PC-3 (cell line): ENCODE results near the gene HSPB6. TPM values are rescaled to one million over a fixed set of nuclear protein-coding genes. Genes with fewer than 3 reads are reported as not detected.

Source experiments
- ATAC-seq: fragments of 200-7000 bp; cut with Tn5 transposase; 2 replicates; pipeline ENCODE4 v1.9.1; 2020; ENCODE audit warnings: mild to moderate bottlenecking, moderate library complexity
- BruUV-seq: library from RNA; stranded (reverse); fragments of 400-500 nt; replicated peaks from 2 replicates; lab custom pipeline; 2021; lab: Mats Ljungman, UMichigan
- CTCF ChIA-PET: fragments of 300-600 bp; sonication (Branson Sonifier 250); formaldehyde crosslinking; loops from one replicate; lab custom pipeline; 2022; ENCODE audit warnings: antibody characterized with exemption; lab: Charles Lee
- POLR2A ChIA-PET: fragments of 300-600 bp; sonication (Branson Sonifier 250); formaldehyde crosslinking; loops from one replicate; lab custom pipeline; 2022; ENCODE audit warnings: antibody characterized with exemption; ENCODE audit not compliant: unreplicated experiment; lab: Charles Lee
- DNase-seq: peaks from one replicate; pipeline ENCODE4 v3.0.0-alpha.2; 2015
- H2AFZ ChIP-seq: fragments of 300-600 bp; sonication (generic); 2 replicates; pipeline ENCODE4 v1.6.0; 2016; ENCODE audit warnings: antibody characterized with exemption, low read length
- H3F3A ChIP-seq: fragments of 300-600 bp; sonication (generic); one replicate; pipeline ENCODE4 v1.6.0; 2017; ENCODE audit warnings: antibody characterized with exemption, low read length, control low read depth, mild to moderate bottlenecking; ENCODE audit not compliant: unreplicated experiment
- H3K27ac ChIP-seq: fragments of 300-600 bp; sonication (generic); 2 replicates; pipeline ENCODE4 v1.5.1; 2016; ENCODE audit warnings: mild to moderate bottlenecking, low read length
- H3K27me3 ChIP-seq: fragments of 300-600 bp; sonication (generic); 2 replicates; pipeline ENCODE4 v1.6.1; 2016; ENCODE audit warnings: low read length, mixed read lengths
- H3K36me3 ChIP-seq: fragments of 300-600 bp; sonication (generic); 2 replicates; pipeline ENCODE4 v1.6.1; 2016; ENCODE audit warnings: low read depth, mixed run types, low read length, mixed read lengths
- H3K4me1 ChIP-seq: fragments of 300-600 bp; sonication (generic); 2 replicates; pipeline ENCODE4 v1.5.1; 2016; ENCODE audit warnings: low read length; ENCODE audit not compliant: insufficient read depth
- H3K4me2 ChIP-seq: fragments of 300-600 bp; sonication (generic); 2 replicates; pipeline ENCODE4 v1.6.0; 2016; ENCODE audit warnings: low read length
- H3K4me3 ChIP-seq: fragments of 300-600 bp; sonication (generic); 2 replicates; pipeline ENCODE4 v1.5.1; 2016; ENCODE audit warnings: mild to moderate bottlenecking, low read length, mixed read lengths
- H3K79me2 ChIP-seq: fragments of 300-600 bp; sonication (generic); 2 replicates; pipeline ENCODE4 v1.6.1; 2017; ENCODE audit warnings: low read length, mixed read lengths
- H3K9ac ChIP-seq: fragments of 300-600 bp; sonication (generic); 2 replicates; pipeline ENCODE4 v1.6.0; 2016; ENCODE audit warnings: mild to moderate bottlenecking, low read length
- H3K9me2 ChIP-seq: fragments of 300-600 bp; sonication (generic); replicated peaks from 2 replicates; pipeline ENCODE4 v1.6.1; 2016; ENCODE audit warnings: mixed run types, low read length, mixed read lengths
- H3K9me3 ChIP-seq: fragments of 300-600 bp; sonication (generic); 2 replicates; pipeline ENCODE4 v1.6.1; 2016; ENCODE audit warnings: low read length, mixed read lengths
- H4K20me1 ChIP-seq: fragments of 300-600 bp; sonication (generic); 2 replicates; pipeline ENCODE4 v1.6.1; 2016; ENCODE audit warnings: low read length, mixed read lengths
- EZH2 ChIP-seq: fragments of 300-600 bp; sonication (generic); IDR thresholded peaks from one replicate; pipeline ENCODE4 v1.6.1; 2017; ENCODE audit warnings: antibody characterized with exemption, mild to moderate bottlenecking, low read length; ENCODE audit not compliant: unreplicated experiment
- EZH2phosphoT487 ChIP-seq: fragments of 300-600 bp; sonication (generic); IDR thresholded peaks from 2 replicates; pipeline ENCODE4 v1.6.1; 2018; ENCODE audit warnings: mild to moderate bottlenecking, antibody characterized with exemption, low read length, borderline replicate concordance
- intact Hi-C: fragments of 100-400 bp; cut with micrococcal nuclease; formaldehyde crosslinking; loops from 2 replicates; pipeline ENCODE4 v1.9.0; 2023
- total RNA-seq: library from RNA; depleted of rRNA; stranded (reverse); fragments of >200 nt; gene quantifications from 2 replicates; pipeline ENCODE4 v1.2.3, GENCODE V29; 2014
- TF ChIP-seq, protein P1 (sequence below): fragments of 300-600 bp; sonication (generic); conservative IDR thresholded peaks from 2 replicates; pipeline ENCODE4 v1.5.1; 2017; ENCODE audit warnings: antibody characterized with exemption, low read depth, mild to moderate bottlenecking, low read length

The HSPB6 gene
- total RNA-seq, 1 experiment from 2014 or later, result not detected

GRCh38 chr19:35754370-35755130 lies 2.3 kb downstream of the HSPB6 start:
- TF ChIP-seq EZH2 (no peak), EZH2phosphoT487 (no peak)
- TF ChIP-seq, protein P1, sequence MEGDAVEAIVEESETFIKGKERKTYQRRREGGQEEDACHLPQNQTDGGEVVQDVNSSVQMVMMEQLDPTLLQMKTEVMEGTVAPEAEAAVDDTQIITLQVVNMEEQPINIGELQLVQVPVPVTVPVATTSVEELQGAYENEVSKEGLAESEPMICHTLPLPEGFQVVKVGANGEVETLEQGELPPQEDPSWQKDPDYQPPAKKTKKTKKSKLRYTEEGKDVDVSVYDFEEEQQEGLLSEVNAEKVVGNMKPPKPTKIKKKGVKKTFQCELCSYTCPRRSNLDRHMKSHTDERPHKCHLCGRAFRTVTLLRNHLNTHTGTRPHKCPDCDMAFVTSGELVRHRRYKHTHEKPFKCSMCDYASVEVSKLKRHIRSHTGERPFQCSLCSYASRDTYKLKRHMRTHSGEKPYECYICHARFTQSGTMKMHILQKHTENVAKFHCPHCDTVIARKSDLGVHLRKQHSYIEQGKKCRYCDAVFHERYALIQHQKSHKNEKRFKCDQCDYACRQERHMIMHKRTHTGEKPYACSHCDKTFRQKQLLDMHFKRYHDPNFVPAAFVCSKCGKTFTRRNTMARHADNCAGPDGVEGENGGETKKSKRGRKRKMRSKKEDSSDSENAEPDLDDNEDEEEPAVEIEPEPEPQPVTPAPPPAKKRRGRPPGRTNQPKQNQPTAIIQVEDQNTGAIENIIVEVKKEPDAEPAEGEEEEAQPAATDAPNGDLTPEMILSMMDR, result no peak
- no peaks in the 10 kb centered on the region for H3K27me3 ChIP-seq
- no peak overlapping the region for H3K4me3 ChIP-seq
- H3F3A ChIP-seq, result peaks cover 3% of the 10 kb centered on the region
- ChIA-PET CTCF (no interaction called here), POLR2A (no interaction called here)
- intact Hi-C loops, result no loop called here
- H3K9me2 ChIP-seq, result no peaks in the 10 kb centered on the region
- no peaks in the 10 kb centered on the region for H3K36me3 ChIP-seq
- H3K4me2 ChIP-seq, result no peak overlapping the region
- H3K27ac ChIP-seq, result no peak overlapping the region
- no peak overlapping the region for H3K9ac ChIP-seq
- no TSS peak for BruUV-seq
- no peaks in the 10 kb centered on the region for H3K9me3 ChIP-seq
- no peaks in the 10 kb centered on the region for H4K20me1 ChIP-seq
- H3K4me1 ChIP-seq, result peaks cover 13% of the 10 kb centered on the region
- DNase-seq, result no peak
- peaks cover 16% of the 10 kb centered on the region for H3K79me2 ChIP-seq
- no peak for ATAC-seq
- H2AFZ ChIP-seq, result no peak overlapping the region

DNA sequence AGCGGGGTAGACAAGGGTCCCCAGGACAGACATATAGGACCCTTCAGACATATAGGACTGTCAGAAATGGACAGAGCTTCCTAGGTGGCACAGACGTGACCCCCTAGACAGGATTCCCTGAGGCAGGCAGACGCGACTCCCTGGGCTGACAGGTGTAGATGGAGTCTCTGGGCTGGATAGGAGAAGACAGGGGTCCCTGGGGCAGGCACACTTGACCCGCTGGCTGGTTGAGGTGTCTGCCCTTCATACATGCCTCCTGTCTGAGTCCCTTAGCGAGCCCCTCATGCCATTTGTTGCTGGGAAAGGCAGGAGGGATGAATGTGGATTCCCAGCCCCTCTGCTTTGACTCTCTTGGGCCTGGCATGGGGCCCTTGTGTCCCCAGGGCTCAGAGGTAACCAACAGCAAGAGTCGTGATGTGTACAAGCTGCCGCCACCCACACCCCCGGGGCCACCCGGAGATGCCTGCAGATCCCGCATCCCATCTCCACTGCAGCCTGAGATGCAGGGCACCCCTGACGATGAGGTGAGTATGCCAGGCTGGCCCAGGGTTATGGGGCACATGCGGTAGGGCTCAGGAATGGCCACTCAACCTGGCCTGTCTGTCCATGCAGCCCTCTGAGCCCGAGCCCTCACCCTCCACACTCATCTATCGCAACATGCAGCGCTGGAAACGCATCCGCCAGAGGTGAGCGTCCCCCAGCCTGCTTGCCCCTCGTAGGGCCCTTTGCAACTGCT lies 3.0 kb downstream of the HSPB6 start:
- TF ChIP-seq EZH2phosphoT487, result no peak
- TF ChIP-seq, protein P1, result no peak
- TF ChIP-seq EZH2, result no peak
- CTCF ChIA-PET, result no interaction called here
- H3K36me3 ChIP-seq, result no peaks in the 10 kb centered on the region
- intact Hi-C loops, result no loop called here
- H4K20me1 ChIP-seq, result no peaks in the 10 kb centered on the region
- no peak overlapping the region for H3K4me2 ChIP-seq
- DNase-seq (no peak), ATAC-seq (no peak)
- H3K79me2 ChIP-seq, result peaks cover 13% of the 10 kb centered on the region
- BruUV-seq, result no TSS peak
- H3F3A ChIP-seq, result peaks cover 3% of the 10 kb centered on the region
- no peak overlapping the region for H2AFZ ChIP-seq
- H3K4me1 ChIP-seq, result peaks cover 13% of the 10 kb centered on the region
- H3K4me3 ChIP-seq, result no peak overlapping the region
- no peak overlapping the region for H3K27ac ChIP-seq
- no peak overlapping the region for H3K9ac ChIP-seq
- H3K9me3 ChIP-seq, result no peaks in the 10 kb centered on the region
- H3K27me3 ChIP-seq, result no peaks in the 10 kb centered on the region
- no peaks in the 10 kb centered on the region for H3K9me2 ChIP-seq
- POLR2A ChIA-PET, result no interaction called here
